Glutamatergic neuron (in vitro differentiated cells): ENCODE measurements around the gene TTPAL. TPM values are rescaled to one million over a fixed set of nuclear protein-coding genes. Genes with fewer than 3 reads are reported as not detected.

Experiments
- DNase-seq: peaks from one replicate; pipeline ENCODE4 v3.0.0; 2022
- H3K27ac Mint-ChIP-seq: one replicate; pipeline ENCODE4 v1.8.0; 2020; ENCODE audit warnings: mild to moderate bottlenecking, mixed read lengths, inconsistent platforms; ENCODE audit not compliant: unreplicated experiment
- H3K27me3 Mint-ChIP-seq: one replicate; pipeline ENCODE4 v1.8.0; 2020; ENCODE audit warnings: mild to moderate bottlenecking, moderate library complexity, mixed read lengths, inconsistent platforms; ENCODE audit not compliant: unreplicated experiment
- H3K36me3 Mint-ChIP-seq: one replicate; pipeline ENCODE4 v1.8.0; 2020; ENCODE audit warnings: mild to moderate bottlenecking, mixed read lengths, inconsistent platforms; ENCODE audit not compliant: unreplicated experiment
- H3K4me1 Mint-ChIP-seq: one replicate; pipeline ENCODE4 v1.8.0; 2020; ENCODE audit warnings: mild to moderate bottlenecking, low read depth, mixed read lengths, inconsistent platforms; ENCODE audit not compliant: unreplicated experiment
- H3K4me3 Mint-ChIP-seq: one replicate; pipeline ENCODE4 v1.8.0; 2020; ENCODE audit warnings: mild to moderate bottlenecking, mixed read lengths, inconsistent platforms; ENCODE audit not compliant: unreplicated experiment
- H3K9me3 Mint-ChIP-seq: one replicate; pipeline ENCODE4 v1.8.0; 2020; ENCODE audit warnings: mild to moderate bottlenecking, moderate library complexity, mixed read lengths, inconsistent platforms; ENCODE audit not compliant: unreplicated experiment
- total RNA-seq: library from RNA; stranded (reverse); fragmentation: NEBNext Ultra II Directional; extraction: Animal tissue kit (Norgen Biotek cat#: 25700); gene quantifications from one replicate; pipeline ENCODE4 v1.2.1, GENCODE V29; 2021; ENCODE audit not compliant: unreplicated experiment
- TF ChIP-seq, protein P1 (sequence below): fragments of 200-600 bp; sonication (generic); IDR thresholded peaks from one replicate; pipeline ENCODE4 v1.5.0; 2021; ENCODE audit not compliant: partially characterized antibody, unreplicated experiment

The TTPAL gene
- total RNA-seq, 1 donor from 2014 or later: 18.9 TPM

- no peaks in the 10 kb centered on the region for H3K4me1 Mint-ChIP-seq
- no peaks in the 10 kb centered on the region for H3K27me3 Mint-ChIP-seq
- DNase-seq: no peak
- no peaks in the 10 kb centered on the region for H3K36me3 Mint-ChIP-seq
- H3K27ac Mint-ChIP-seq: no peak overlapping the region
- no peak overlapping the region for H3K4me3 Mint-ChIP-seq
- TF ChIP-seq, protein P1, sequence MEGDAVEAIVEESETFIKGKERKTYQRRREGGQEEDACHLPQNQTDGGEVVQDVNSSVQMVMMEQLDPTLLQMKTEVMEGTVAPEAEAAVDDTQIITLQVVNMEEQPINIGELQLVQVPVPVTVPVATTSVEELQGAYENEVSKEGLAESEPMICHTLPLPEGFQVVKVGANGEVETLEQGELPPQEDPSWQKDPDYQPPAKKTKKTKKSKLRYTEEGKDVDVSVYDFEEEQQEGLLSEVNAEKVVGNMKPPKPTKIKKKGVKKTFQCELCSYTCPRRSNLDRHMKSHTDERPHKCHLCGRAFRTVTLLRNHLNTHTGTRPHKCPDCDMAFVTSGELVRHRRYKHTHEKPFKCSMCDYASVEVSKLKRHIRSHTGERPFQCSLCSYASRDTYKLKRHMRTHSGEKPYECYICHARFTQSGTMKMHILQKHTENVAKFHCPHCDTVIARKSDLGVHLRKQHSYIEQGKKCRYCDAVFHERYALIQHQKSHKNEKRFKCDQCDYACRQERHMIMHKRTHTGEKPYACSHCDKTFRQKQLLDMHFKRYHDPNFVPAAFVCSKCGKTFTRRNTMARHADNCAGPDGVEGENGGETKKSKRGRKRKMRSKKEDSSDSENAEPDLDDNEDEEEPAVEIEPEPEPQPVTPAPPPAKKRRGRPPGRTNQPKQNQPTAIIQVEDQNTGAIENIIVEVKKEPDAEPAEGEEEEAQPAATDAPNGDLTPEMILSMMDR: no peak
- H3K9me3 Mint-ChIP-seq: no peaks in the 10 kb centered on the region
Measured at GRCh38 chr20:44460795-44461141, 14.9 kb upstream of the TTPAL start.

DNA sequence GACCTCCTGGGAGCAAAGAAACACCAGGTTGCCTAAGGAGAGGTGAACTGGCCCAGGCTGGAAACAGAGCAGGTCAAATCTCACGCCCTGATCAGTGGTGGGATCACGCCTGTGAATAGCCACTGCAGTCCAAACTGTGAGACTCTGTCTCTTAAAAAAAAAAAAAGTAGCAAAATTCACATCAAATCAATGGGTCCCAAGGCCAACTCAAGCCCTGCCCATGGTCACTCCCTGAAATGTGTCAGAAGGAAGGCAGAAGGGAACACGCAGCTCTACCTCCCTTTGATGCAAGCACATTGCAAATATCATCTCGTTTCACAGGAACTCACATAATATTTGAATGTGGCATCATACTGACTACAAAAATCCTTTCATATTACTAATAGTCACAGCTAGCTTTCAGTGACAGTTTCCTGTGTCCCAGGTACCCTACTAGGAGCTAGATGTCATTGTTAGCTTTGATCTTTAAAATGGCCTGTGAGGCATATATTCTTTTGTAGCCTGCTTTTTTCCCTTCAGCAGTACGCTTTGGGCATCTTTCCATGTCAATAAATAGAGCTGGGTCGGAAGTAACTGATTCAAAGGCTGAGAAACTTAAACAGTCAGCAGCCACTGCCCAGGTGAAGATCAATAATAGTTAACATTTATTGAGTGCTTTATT is 14.4 kb upstream of the TTPAL start:
- Mint-ChIP-seq H3K4me3 (no peak overlapping the region), H3K4me1 (no peaks in the 10 kb centered on the region), H3K27ac (no peak overlapping the region), H3K9me3 (no peaks in the 10 kb centered on the region), H3K27me3 (no peaks in the 10 kb centered on the region), H3K36me3 (no peaks in the 10 kb centered on the region)
- TF ChIP-seq, protein P1: no peak
- DNase-seq: no peak

- no peaks in the 10 kb centered on the region for H3K4me1 Mint-ChIP-seq
- TF ChIP-seq, protein P1: no peak
- H3K9me3 Mint-ChIP-seq: no peaks in the 10 kb centered on the region
- no peak for DNase-seq
- no peak overlapping the region for H3K27ac Mint-ChIP-seq
- no peaks in the 10 kb centered on the region for H3K36me3 Mint-ChIP-seq
- no peaks in the 10 kb centered on the region for H3K27me3 Mint-ChIP-seq
- no peak overlapping the region for H3K4me3 Mint-ChIP-seq
Measured at GRCh38 chr20:44461803-44462174, 13.9 kb upstream of the TTPAL start.

DNA sequence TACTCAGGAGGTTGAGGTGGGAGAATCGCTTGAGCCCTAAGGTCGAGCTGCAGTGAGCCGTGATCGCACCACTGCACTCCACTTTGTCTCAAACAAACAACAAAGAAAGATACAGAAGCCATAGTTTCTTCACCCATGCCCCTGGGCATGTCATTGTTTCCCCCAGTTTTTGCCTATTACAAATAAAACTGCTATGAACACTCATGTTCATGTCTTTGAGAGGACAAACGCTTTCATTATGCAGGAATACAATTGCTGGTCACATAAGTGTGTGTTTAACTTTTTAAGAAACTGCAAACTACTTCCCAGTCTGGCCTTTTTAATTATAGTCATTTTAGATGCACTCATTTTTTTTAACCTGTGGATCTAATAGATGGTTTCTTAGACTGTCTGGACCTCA is 12.2 kb upstream of the TTPAL start:
- no peaks in the 10 kb centered on the region for H3K27me3 Mint-ChIP-seq
- no peaks in the 10 kb centered on the region for H3K36me3 Mint-ChIP-seq
- no peak for DNase-seq
- no peak overlapping the region for H3K4me3 Mint-ChIP-seq
- H3K9me3 Mint-ChIP-seq: no peaks in the 10 kb centered on the region
- H3K27ac Mint-ChIP-seq: no peak overlapping the region
- TF ChIP-seq, protein P1: no peak
- H3K4me1 Mint-ChIP-seq: peaks cover 4% of the 10 kb centered on the region

DNA sequence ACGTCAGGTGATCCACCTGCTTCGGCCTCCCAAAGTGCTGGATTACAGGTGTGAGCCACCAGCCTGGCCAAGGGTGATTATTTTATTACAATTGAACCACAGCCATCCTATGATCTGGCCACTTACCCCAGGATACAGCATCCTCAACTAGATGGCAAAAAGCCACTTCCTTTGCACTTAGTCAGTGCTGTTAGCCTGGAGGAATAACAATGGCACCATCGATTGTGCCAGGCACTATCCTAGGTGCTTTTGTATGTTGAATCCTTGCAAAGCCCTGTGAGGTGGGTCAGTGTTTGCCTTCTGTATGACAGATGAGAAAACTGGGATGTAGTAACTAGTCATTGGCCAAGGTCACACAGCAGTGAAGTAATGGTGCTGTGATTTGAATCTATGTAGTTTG is 11.2 kb upstream of the TTPAL start:
- Mint-ChIP-seq H3K4me3 (no peak overlapping the region), H3K27ac (no peak overlapping the region), H3K36me3 (no peaks in the 10 kb centered on the region), H3K4me1 (peaks cover 4% of the 10 kb centered on the region), H3K27me3 (no peaks in the 10 kb centered on the region), H3K9me3 (no peaks in the 10 kb centered on the region)
- no peak for DNase-seq
- TF ChIP-seq, protein P1: no peak
